NCI-H1092 treated with DMSO at 0.1 percent for 48 hours (cell line): ENCODE measurements around the gene PSMD4.
"Not testable (repeated sequence)": the region's sequence is repeated elsewhere in the genome, so short reads cannot be mapped to it uniquely, and the experiment has no call there.

Source experiments
- DNase-seq: peaks from one replicate; lab custom pipeline; 2025; lab: John Stamatoyannopoulos, UW

The PSMD4 gene

GRCh38 chr1:151273924-151274466, 19.5 kb downstream of the PSMD4 start:
- DNase-seq = no peak

GRCh38 chr1:151275341-151275740, 20.8 kb downstream of the PSMD4 start:
- DNase-seq = not testable (repeated sequence)

GRCh38 chr1:151277249-151277648, 22.7 kb downstream of the PSMD4 start:
- no peak for DNase-seq

GRCh38 chr1:151281225-151281968, 26.9 kb downstream of the PSMD4 start:
- DNase-seq = peak; percentile 98

DNA sequence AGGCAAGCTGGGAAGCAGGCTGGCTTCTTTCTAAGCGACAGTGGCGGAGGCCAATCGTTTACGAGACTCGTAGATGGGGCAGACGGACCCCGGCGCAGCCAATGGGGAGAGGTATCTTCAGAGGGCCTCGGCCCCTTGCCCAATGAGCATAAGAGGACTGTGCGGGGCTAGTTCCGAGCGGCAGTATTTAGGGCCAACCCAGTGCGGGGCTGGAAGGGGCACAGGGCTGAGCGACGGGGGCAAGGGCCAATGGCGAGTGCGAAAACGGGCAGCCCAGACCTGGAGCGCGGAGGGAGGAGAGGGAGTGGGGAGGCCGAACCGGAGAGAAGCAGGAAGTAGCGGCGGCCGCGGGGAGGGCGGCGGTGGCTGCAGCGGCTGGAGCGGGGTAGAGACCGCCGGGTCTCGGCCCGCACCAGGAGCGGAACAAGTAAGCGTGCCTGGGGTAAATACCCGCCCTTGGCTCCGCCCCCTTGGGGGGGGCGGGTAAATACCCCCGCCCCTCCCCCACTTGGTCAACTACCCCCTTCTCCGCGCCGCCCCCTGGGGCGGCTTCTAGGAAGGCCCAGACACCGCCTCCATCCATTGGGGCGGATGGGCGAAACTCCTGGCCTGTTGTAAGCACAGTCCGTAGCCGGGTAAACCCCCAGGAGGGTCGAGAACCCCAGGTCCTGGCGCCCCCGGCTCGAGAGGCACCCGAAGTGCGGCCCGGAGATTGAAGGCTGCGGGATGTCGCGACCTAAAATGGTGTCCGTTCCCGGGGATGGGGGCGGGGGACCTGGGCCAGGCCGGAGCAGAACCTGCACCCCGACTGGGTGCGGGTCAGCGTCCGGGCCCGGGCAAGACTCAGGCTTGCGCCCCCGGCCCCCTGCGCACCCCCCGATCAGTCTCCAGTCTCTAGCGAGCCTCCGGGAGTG, 27.7 kb downstream of the PSMD4 start, which contains the start of gene ZNF687:
TSS of gene ZNF687 (plus strand) at position 331 of the 914 bp plus-strand sequence. CDS start 3,993 bp downstream, outside the sequence.
- DNase-seq = peak; percentile 100

DNA sequence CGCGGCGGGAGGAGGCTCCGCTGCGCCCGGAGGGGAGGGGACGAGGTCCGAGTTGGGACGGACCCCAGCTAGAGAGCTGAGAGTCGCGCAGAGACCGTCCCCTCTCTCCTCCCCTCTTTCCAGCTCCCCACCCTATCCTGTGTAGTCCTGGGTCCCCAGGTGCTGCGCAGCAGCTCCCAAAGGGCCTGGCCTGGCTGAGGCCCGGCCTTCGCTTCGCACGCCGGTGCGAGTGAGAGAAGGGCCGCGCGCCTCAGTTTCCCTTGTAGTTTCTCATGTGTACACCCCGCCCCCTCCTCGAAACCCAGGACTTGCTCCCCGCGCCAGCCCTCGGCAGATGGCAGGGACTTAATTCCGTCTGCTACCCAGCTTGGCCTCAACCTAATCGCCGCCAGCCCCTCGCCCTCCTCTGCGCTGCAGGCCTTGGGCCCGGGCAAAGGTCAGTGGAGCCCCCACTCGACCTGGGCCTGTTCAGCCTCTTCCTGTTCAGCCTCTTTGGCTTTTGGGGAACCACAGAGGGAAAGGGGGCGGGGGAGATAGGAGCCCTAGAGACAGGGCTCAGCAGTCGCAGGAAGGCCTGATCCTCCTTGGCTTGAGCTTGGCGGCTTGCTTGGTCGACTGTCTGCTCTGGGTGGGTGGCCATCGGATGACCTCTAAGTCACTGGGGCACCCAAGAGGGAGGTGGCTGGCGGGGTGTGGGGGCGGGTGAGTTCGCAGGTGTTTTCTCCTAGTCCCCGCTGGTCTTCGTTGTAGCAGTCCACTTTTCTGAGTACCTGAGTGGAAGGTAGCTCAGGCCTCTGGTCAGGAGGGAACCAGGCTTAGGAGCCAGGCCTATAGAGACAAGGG, 28.6 kb downstream of the PSMD4 start:
- DNase-seq = no peak

DNA sequence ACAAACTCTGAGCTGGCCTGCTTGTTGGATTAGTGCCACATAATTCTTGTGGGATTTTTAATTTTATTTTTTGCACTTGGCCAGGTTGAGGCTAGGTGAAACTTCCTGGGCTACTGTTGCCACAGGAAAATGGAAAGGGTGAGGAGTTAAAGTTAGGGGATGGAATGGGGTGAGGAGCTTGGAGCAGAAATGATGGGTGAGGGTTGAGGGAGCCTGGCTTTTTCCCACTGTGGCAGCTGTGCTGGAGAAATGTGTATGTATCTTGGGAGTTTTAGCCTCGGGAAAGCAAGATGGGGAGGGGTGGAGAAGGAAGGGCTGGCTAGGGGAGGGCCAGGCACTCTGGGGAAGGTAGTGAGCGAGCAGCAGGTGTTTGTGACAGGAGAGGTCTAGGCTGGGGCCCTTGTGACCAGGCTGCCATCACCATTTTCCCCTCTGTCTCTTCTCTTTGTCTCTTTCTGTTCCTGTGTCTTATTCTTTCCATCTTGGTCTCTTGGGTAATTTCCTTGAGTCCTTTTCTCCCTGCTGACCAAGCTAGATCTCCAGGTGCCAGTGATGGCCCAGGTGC, 29.6 kb downstream of the PSMD4 start:
- DNase-seq = no peak

GRCh38 chr1:151286619-151287340, 32.2 kb downstream of the PSMD4 start:
- DNase-seq = no peak

DNA sequence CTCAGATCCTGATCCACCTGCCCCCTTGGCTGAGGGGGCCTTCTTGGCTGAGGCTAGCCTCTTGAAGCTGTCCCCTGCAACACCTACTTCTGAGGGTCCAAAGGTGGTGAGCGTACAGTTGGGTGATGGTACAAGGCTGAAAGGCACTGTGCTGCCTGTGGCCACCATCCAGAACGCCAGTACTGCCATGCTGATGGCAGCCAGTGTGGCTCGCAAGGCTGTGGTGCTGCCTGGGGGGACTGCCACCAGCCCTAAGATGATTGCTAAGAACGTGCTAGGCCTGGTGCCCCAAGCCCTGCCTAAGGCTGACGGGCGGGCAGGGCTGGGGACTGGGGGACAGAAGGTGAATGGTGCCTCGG, 32.8 kb downstream of the PSMD4 start:
- DNase-seq = no peak

DNA sequence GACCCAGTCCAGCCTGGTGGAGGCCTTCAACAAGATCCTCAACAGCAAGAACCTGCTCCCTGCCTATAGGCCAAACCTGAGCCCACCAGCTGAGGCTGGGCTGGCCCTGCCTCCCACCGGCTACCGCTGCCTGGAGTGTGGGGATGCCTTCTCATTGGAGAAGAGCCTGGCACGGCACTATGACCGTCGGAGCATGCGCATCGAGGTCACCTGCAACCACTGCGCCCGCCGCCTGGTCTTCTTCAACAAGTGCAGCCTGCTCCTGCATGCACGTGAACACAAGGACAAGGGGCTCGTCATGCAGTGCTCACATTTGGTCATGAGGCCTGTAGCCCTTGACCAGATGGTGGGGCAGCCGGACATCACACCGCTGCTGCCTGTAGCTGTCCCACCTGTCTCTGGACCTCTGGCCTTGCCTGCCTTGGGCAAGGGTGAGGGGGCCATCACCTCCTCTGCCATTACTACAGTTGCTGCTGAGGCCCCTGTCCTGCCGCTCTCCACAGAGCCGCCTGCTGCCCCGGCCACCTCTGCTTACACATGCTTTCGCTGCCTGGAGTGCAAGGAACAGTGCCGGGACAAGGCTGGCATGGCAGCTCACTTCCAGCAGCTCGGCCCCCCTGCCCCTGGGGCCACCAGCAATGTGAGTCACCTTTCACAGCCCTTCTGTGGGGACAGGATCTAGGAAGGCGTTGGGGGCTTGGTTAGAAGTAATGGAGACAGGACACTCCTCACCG, 33.4 kb downstream of the PSMD4 start:
- DNase-seq = no peak

- no peak for DNase-seq
Observed at GRCh38 chr1:151288502-151288901, 34.0 kb downstream of the PSMD4 start.

DNA sequence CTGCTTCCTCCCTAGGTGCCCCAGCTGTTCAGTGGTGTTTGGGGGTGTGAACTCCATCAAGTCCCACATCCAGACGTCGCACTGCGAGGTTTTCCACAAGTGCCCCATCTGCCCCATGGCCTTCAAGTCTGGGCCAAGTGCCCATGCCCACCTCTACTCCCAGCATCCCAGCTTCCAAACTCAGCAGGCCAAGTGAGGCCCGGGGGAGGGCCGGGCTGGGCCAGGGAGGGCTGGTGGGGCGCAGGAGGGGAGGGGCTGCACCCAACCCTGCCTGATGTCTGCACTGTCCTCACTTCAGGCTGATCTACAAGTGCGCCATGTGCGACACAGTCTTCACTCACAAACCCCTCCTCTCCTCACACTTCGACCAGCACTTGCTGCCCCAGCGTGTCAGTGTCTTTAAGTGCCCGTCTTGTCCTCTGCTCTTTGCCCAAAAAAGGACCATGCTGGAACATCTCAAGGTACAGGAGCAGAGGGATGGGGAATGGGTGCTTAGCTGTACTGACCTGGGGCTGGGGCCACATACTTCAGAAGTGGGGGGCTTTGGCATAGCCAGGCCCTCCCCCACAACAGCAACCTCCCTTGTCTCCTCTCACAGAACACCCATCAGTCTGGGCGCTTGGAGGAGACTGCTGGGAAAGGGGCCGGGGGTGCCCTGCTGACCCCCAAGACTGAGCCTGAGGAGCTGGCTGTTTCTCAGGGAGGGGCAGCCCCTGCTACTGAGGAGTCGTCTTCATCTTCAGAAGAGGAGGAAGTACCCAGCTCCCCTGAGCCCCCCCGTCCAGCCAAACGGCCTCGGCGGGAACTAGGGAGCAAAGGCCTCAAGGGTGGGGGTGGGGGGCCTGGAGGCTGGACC, 34.8 kb downstream of the PSMD4 start:
- no peak for DNase-seq

- DNase-seq = no peak
Observed at GRCh38 chr1:151289991-151290708, 35.6 kb downstream of the PSMD4 start.

DNA sequence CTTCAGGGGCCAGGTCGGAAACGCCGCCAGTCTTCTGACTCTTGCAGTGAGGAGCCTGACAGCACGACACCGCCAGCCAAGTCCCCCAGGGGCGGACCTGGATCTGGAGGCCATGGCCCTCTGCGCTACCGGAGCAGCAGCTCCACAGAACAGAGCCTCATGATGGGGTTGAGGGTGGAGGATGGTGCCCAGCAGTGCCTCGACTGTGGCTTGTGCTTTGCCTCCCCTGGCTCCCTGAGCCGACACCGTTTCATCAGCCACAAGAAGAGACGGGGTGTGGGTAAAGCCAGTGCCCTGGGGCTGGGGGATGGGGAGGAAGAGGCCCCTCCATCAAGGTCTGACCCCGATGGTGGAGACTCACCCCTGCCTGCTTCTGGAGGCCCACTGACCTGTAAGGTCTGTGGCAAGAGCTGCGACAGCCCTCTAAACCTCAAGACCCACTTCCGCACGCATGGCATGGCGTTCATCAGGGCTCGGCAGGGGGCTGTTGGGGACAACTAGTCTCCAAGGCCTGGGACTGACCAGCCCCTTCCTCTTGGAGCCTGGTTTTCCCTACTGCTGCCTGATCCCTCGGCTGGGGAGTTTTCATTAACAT, 36.3 kb downstream of the PSMD4 start:
- DNase-seq = no peak

- DNase-seq = no peak
Observed at GRCh38 chr1:151292207-151293030, 37.9 kb downstream of the PSMD4 start.

DNA sequence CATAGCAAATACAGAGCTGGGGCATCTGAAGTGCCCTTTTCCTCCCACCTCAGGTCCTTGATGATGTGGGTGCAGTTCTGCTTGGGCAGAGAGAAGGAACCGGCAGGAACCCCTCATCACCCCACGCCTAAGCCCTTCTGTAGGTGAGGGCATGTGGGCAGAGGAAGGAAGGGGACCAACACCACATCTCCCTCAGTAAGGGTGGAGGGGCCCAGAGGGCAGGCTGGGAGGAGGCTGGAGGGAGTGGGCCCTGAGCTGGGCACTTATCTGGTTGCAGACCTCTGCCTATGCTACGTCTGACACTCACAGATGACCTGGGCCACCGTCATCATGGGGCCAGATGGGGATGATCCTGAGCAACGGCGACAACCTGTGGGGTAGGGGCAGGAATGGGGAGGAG, 38.6 kb downstream of the PSMD4 start:
- DNase-seq = no peak
